Measurements from ENCODE around the gene INPP5A. TPM values are rescaled to one million over a fixed set of nuclear protein-coding genes. Genes with fewer than 3 reads are reported as not detected.

INPP5A gene
- polyA plus RNA-seq, 1 donor, result 31.3 TPM

- DNase-seq, result no peak
Measured at GRCh38 chr10:132708441-132708840, 170.9 kb downstream of the INPP5A start.

GRCh38 chr10:132708936-132709335, 171.3 kb downstream of the INPP5A start:
- DNase-seq, result no peak

GRCh38 chr10:132709471-132709951, 171.9 kb downstream of the INPP5A start:
- DNase-seq, result no peak

GRCh38 chr10:132710036-132710686, 172.6 kb downstream of the INPP5A start:
- DNase-seq, result no peak

- DNase-seq, result no peak
Measured at GRCh38 chr10:132710746-132711612, 173.4 kb downstream of the INPP5A start.

GRCh38 chr10:132711613-132712121, 174.1 kb downstream of the INPP5A start:
- DNase-seq, result no peak

GRCh38 chr10:132712291-132712690, 174.7 kb downstream of the INPP5A start:
- no peak for DNase-seq

GRCh38 chr10:132712743-132713142, 175.2 kb downstream of the INPP5A start:
- DNase-seq, result no peak

GRCh38 chr10:132713421-132714095, 176.0 kb downstream of the INPP5A start:
- no peak for DNase-seq

- DNase-seq, result peak; percentile 24
Measured at GRCh38 chr10:132714096-132714985, 176.8 kb downstream of the INPP5A start.

GRCh38 chr10:132714986-132715775, 177.6 kb downstream of the INPP5A start:
- no peak for DNase-seq

GRCh38 chr10:132715776-132716680, 178.4 kb downstream of the INPP5A start:
- DNase-seq, result no peak

GRCh38 chr10:132716691-132717490, 179.3 kb downstream of the INPP5A start:
- no peak for DNase-seq

- no peak for DNase-seq
Measured at GRCh38 chr10:132721725-132722124, 184.1 kb downstream of the INPP5A start.

- peak; percentile 51 for DNase-seq
Measured at GRCh38 chr10:132722394-132723329, 185.1 kb downstream of the INPP5A start.

- DNase-seq, result no peak
Measured at GRCh38 chr10:132723330-132723970, 185.9 kb downstream of the INPP5A start.

GRCh38 chr10:132724446-132724845, 186.9 kb downstream of the INPP5A start:
- DNase-seq, result no peak

All from left kidney (tissue), 2 donors.